ENCODE measurements around the gene TENM3.

Gene TENM3

GRCh38 chr4:182413550-182413949, 170.3 kb downstream of the TENM3 start:
- Histone ChIP-seq H3K27me3 (ENCODE audit: control insufficient read depth, insufficient read depth, low read length) (no peaks in the 10 kb centered on the region), H3K36me3 (ENCODE audit: insufficient read depth, low read length) (no peaks in the 10 kb centered on the region), H3K4me3 (ENCODE audit: low read length) (no peak overlapping the region), H3K4me2 (ENCODE audit: low read length) (no peak overlapping the region), H3K4me1 (ENCODE audit: control insufficient read depth, insufficient read depth, low read length) (no peaks in the 10 kb centered on the region), H3K9ac (ENCODE audit: low read depth, low read length) (no peak overlapping the region), H3K9me3 (replicated peaks; ENCODE audit: low read length) (no peaks in the 10 kb centered on the region)

GRCh38 chr4:182415116-182415515, 171.9 kb downstream of the TENM3 start:
- Histone ChIP-seq H3K4me2 (ENCODE audit: low read length) (no peak overlapping the region), H3K27me3 (ENCODE audit: control insufficient read depth, insufficient read depth, low read length) (no peaks in the 10 kb centered on the region), H3K36me3 (ENCODE audit: insufficient read depth, low read length) (no peaks in the 10 kb centered on the region), H3K9ac (ENCODE audit: low read depth, low read length) (no peak overlapping the region), H3K9me3 (replicated peaks; ENCODE audit: low read length) (no peaks in the 10 kb centered on the region), H3K4me1 (ENCODE audit: control insufficient read depth, insufficient read depth, low read length) (no peaks in the 10 kb centered on the region), H3K4me3 (ENCODE audit: low read length) (no peak overlapping the region)

- no peaks in the 10 kb centered on the region for H3K9me3 ChIP-seq (replicated peaks; ENCODE audit: low read length)
- no peaks in the 10 kb centered on the region for H3K4me1 ChIP-seq (ENCODE audit: control insufficient read depth, insufficient read depth, low read length)
- H3K9ac ChIP-seq (ENCODE audit: low read depth, low read length), result no peak overlapping the region
- no peaks in the 10 kb centered on the region for H3K27me3 ChIP-seq (ENCODE audit: control insufficient read depth, insufficient read depth, low read length)
- H3K4me3 ChIP-seq (ENCODE audit: low read length), result no peak overlapping the region
- no peaks in the 10 kb centered on the region for H3K36me3 ChIP-seq (ENCODE audit: insufficient read depth, low read length)
- H3K4me2 ChIP-seq (ENCODE audit: low read length), result no peak overlapping the region
These were observed 172.9 kb downstream of the TENM3 start for GRCh38 chr4:182416067-182416466.

GRCh38 chr4:182418054-182418734, 175.0 kb downstream of the TENM3 start:
- Histone ChIP-seq H3K4me3 (ENCODE audit: low read length) (no peak overlapping the region), H3K27me3 (ENCODE audit: control insufficient read depth, insufficient read depth, low read length) (no peaks in the 10 kb centered on the region), H3K4me1 (ENCODE audit: control insufficient read depth, insufficient read depth, low read length) (no peaks in the 10 kb centered on the region), H3K36me3 (ENCODE audit: insufficient read depth, low read length) (no peaks in the 10 kb centered on the region), H3K9me3 (replicated peaks; ENCODE audit: low read length) (no peaks in the 10 kb centered on the region), H3K9ac (ENCODE audit: low read depth, low read length) (no peak overlapping the region), H3K4me2 (ENCODE audit: low read length) (no peak overlapping the region)

GRCh38 chr4:182420189-182420588, 177.0 kb downstream of the TENM3 start:
- Histone ChIP-seq H3K27me3 (ENCODE audit: control insufficient read depth, insufficient read depth, low read length) (no peaks in the 10 kb centered on the region), H3K9me3 (replicated peaks; ENCODE audit: low read length) (no peaks in the 10 kb centered on the region), H3K4me1 (ENCODE audit: control insufficient read depth, insufficient read depth, low read length) (no peaks in the 10 kb centered on the region), H3K4me3 (ENCODE audit: low read length) (no peak overlapping the region), H3K4me2 (ENCODE audit: low read length) (no peak overlapping the region), H3K9ac (ENCODE audit: low read depth, low read length) (no peak overlapping the region), H3K36me3 (ENCODE audit: insufficient read depth, low read length) (no peaks in the 10 kb centered on the region)

- H3K27me3 ChIP-seq (ENCODE audit: control insufficient read depth, insufficient read depth, low read length), result no peaks in the 10 kb centered on the region
- H3K9ac ChIP-seq (ENCODE audit: low read depth, low read length), result no peak overlapping the region
- H3K4me2 ChIP-seq (ENCODE audit: low read length), result no peak overlapping the region
- no peaks in the 10 kb centered on the region for H3K9me3 ChIP-seq (replicated peaks; ENCODE audit: low read length)
- no peaks in the 10 kb centered on the region for H3K36me3 ChIP-seq (ENCODE audit: insufficient read depth, low read length)
- no peak overlapping the region for H3K4me3 ChIP-seq (ENCODE audit: low read length)
- no peaks in the 10 kb centered on the region for H3K4me1 ChIP-seq (ENCODE audit: control insufficient read depth, insufficient read depth, low read length)
These were observed 178.6 kb downstream of the TENM3 start for GRCh38 chr4:182421753-182422152.

- H3K36me3 ChIP-seq (ENCODE audit: insufficient read depth, low read length), result no peaks in the 10 kb centered on the region
- H3K9me3 ChIP-seq (replicated peaks; ENCODE audit: low read length), result no peaks in the 10 kb centered on the region
- no peak overlapping the region for H3K9ac ChIP-seq (ENCODE audit: low read depth, low read length)
- H3K4me2 ChIP-seq (ENCODE audit: low read length), result no peak overlapping the region
- no peaks in the 10 kb centered on the region for H3K4me1 ChIP-seq (ENCODE audit: control insufficient read depth, insufficient read depth, low read length)
- H3K27me3 ChIP-seq (ENCODE audit: control insufficient read depth, insufficient read depth, low read length), result no peaks in the 10 kb centered on the region
- no peak overlapping the region for H3K4me3 ChIP-seq (ENCODE audit: low read length)
These were observed 182.1 kb downstream of the TENM3 start for GRCh38 chr4:182425302-182425701.

GRCh38 chr4:182426901-182427300, 183.7 kb downstream of the TENM3 start:
- no peak overlapping the region for H3K4me3 ChIP-seq (ENCODE audit: low read length)
- H3K4me2 ChIP-seq (ENCODE audit: low read length), result no peak overlapping the region
- H3K9ac ChIP-seq (ENCODE audit: low read depth, low read length), result no peak overlapping the region

GRCh38 chr4:182427554-182427953, 184.4 kb downstream of the TENM3 start:
- H3K36me3 ChIP-seq (ENCODE audit: insufficient read depth, low read length), result no peaks in the 10 kb centered on the region
- no peak overlapping the region for H3K9ac ChIP-seq (ENCODE audit: low read depth, low read length)
- no peaks in the 10 kb centered on the region for H3K4me1 ChIP-seq (ENCODE audit: control insufficient read depth, insufficient read depth, low read length)
- no peak overlapping the region for H3K4me3 ChIP-seq (ENCODE audit: low read length)
- H3K9me3 ChIP-seq (replicated peaks; ENCODE audit: low read length), result no peaks in the 10 kb centered on the region
- no peak overlapping the region for H3K4me2 ChIP-seq (ENCODE audit: low read length)
- H3K27me3 ChIP-seq (ENCODE audit: control insufficient read depth, insufficient read depth, low read length), result no peaks in the 10 kb centered on the region

More at GRCh38 chr4:182426901-182427300, 183.7 kb downstream of the TENM3 start:
- Histone ChIP-seq H3K4me1 (ENCODE audit: control insufficient read depth, insufficient read depth, low read length) (no peaks in the 10 kb centered on the region), H3K36me3 (ENCODE audit: insufficient read depth, low read length) (no peaks in the 10 kb centered on the region), H3K9me3 (replicated peaks; ENCODE audit: low read length) (no peaks in the 10 kb centered on the region), H3K27me3 (ENCODE audit: control insufficient read depth, insufficient read depth, low read length) (no peaks in the 10 kb centered on the region)

GRCh38 chr4:182429896-182430295, 186.7 kb downstream of the TENM3 start:
- no peak overlapping the region for H3K4me2 ChIP-seq (ENCODE audit: low read length)
- H3K9me3 ChIP-seq (replicated peaks; ENCODE audit: low read length), result no peaks in the 10 kb centered on the region
- H3K4me3 ChIP-seq (ENCODE audit: low read length), result no peak overlapping the region

GRCh38 chr4:182432819-182433218, 189.6 kb downstream of the TENM3 start:
- no peak overlapping the region for H3K4me2 ChIP-seq (ENCODE audit: low read length)
- no peaks in the 10 kb centered on the region for H3K4me1 ChIP-seq (ENCODE audit: control insufficient read depth, insufficient read depth, low read length)
- no peak overlapping the region for H3K4me3 ChIP-seq (ENCODE audit: low read length)
- no peaks in the 10 kb centered on the region for H3K9me3 ChIP-seq (replicated peaks; ENCODE audit: low read length)
- H3K27me3 ChIP-seq (ENCODE audit: control insufficient read depth, insufficient read depth, low read length), result no peaks in the 10 kb centered on the region
- no peak overlapping the region for H3K9ac ChIP-seq (ENCODE audit: low read depth, low read length)
- H3K36me3 ChIP-seq (ENCODE audit: insufficient read depth, low read length), result no peaks in the 10 kb centered on the region

More at GRCh38 chr4:182429896-182430295, 186.7 kb downstream of the TENM3 start:
- Histone ChIP-seq H3K4me1 (ENCODE audit: control insufficient read depth, insufficient read depth, low read length) (no peaks in the 10 kb centered on the region), H3K27me3 (ENCODE audit: control insufficient read depth, insufficient read depth, low read length) (no peaks in the 10 kb centered on the region), H3K9ac (ENCODE audit: low read depth, low read length) (no peak overlapping the region), H3K36me3 (ENCODE audit: insufficient read depth, low read length) (no peaks in the 10 kb centered on the region)

- Histone ChIP-seq H3K4me2 (ENCODE audit: low read length) (no peak overlapping the region), H3K4me1 (ENCODE audit: control insufficient read depth, insufficient read depth, low read length) (no peaks in the 10 kb centered on the region), H3K27me3 (ENCODE audit: control insufficient read depth, insufficient read depth, low read length) (no peaks in the 10 kb centered on the region), H3K9ac (ENCODE audit: low read depth, low read length) (no peak overlapping the region), H3K36me3 (ENCODE audit: insufficient read depth, low read length) (no peaks in the 10 kb centered on the region), H3K9me3 (replicated peaks; ENCODE audit: low read length) (no peaks in the 10 kb centered on the region), H3K4me3 (ENCODE audit: low read length) (no peak overlapping the region)
These were observed 191.5 kb downstream of the TENM3 start for GRCh38 chr4:182434720-182435119.

Data from skeletal muscle satellite cell (primary cell).